ENCODE measurements around the gene ATP11A. TPM values are rescaled to one million over a fixed set of nuclear protein-coding genes. Genes with fewer than 3 reads are reported as not detected.

The ATP11A gene
- total RNA-seq, 4 donors from 2014 or later, result 23.3 to 35.5 (median 31.1) TPM

- intact Hi-C loops (cut with DNase I; ENCODE audit: low total_unique reads), result no loop called here
- no peak overlapping the region for H3K4me3 ChIP-seq (ENCODE audit: low read depth, poor library complexity, severe bottlenecking)
- TF ChIP-seq CTCF (IDR thresholded peaks at IDR 0.05) (no peak), POLR2A (IDR thresholded peaks at IDR 0.05) (no peak)
- DNase-seq (ENCODE audit: low spot score in 2 of 2), result peak in 1 of 2 donors; percentile 65
- 93 to 96% methylated on average over 24 of the region's 24 CpGs for WGBS, 2 donors
Observed at GRCh38 chr13:112807653-112808376, 118.0 kb downstream of the ATP11A start.

- DNase-seq (ENCODE audit: low spot score in 2 of 2), result peak in 1 of 2 donors; percentile 70
- WGBS, 2 donors, result 94 to 95% methylated on average over 26 of the region's 26 CpGs
- intact Hi-C loops (cut with DNase I; ENCODE audit: low total_unique reads), result no loop called here
- H3K4me3 ChIP-seq (ENCODE audit: low read depth, poor library complexity, severe bottlenecking), result no peak overlapping the region
- TF ChIP-seq POLR2A (IDR thresholded peaks at IDR 0.05), result no peak
- TF ChIP-seq CTCF (IDR thresholded peaks at IDR 0.05), result no peak
Observed at GRCh38 chr13:112808377-112809140, 118.7 kb downstream of the ATP11A start.

GRCh38 chr13:112809332-112810315, 119.8 kb downstream of the ATP11A start:
- TF ChIP-seq POLR2A (IDR thresholded peaks at IDR 0.05) (no peak), CTCF (IDR thresholded peaks at IDR 0.05) (no peak)
- H3K4me3 ChIP-seq (ENCODE audit: low read depth, poor library complexity, severe bottlenecking), result no peak overlapping the region
- DNase-seq (ENCODE audit: low spot score in 2 of 2), result peak in 1 of 2 donors; percentile 84
- 95 to 96% methylated on average over 40 of the region's 40 CpGs for WGBS, 2 donors
- intact Hi-C loops (cut with DNase I; ENCODE audit: low total_unique reads), result no loop called here

- H3K4me3 ChIP-seq (ENCODE audit: low read depth, poor library complexity, severe bottlenecking), result no peak overlapping the region
- TF ChIP-seq CTCF (IDR thresholded peaks at IDR 0.05) (no peak), POLR2A (IDR thresholded peaks at IDR 0.05) (no peak)
- 97 to 98% methylated on average over 14 of the region's 14 CpGs for WGBS, 2 donors
- intact Hi-C loops (cut with DNase I; ENCODE audit: low total_unique reads), result no loop called here
- peak in 1 of 2 donors; percentile 66 for DNase-seq (ENCODE audit: low spot score in 2 of 2)
Observed at GRCh38 chr13:112810608-112811007, 120.8 kb downstream of the ATP11A start.

GRCh38 chr13:112812306-112813055, 122.6 kb downstream of the ATP11A start:
- DNase-seq (ENCODE audit: low spot score in 2 of 2), result peak in 1 of 2 donors; percentile 77
- no peak for TF ChIP-seq POLR2A (IDR thresholded peaks at IDR 0.05)
- no peak for TF ChIP-seq CTCF (IDR thresholded peaks at IDR 0.05)
- WGBS, 2 donors, result 82% methylated on average over 17 of the region's 17 CpGs
- intact Hi-C loops (cut with DNase I; ENCODE audit: low total_unique reads), result no loop called here
- H3K4me3 ChIP-seq (ENCODE audit: low read depth, poor library complexity, severe bottlenecking), result no peak overlapping the region
